NCI-H2196 (cell line): Measurements from ENCODE around the gene U2AF1.
"Not testable (repeated sequence)": the region's sequence is repeated elsewhere in the genome, so short reads cannot be mapped to it uniquely, and the experiment has no call there.

Source experiments
- DNase-seq: peaks from one replicate; lab custom pipeline; 2025; ENCODE audit not compliant: unreplicated experiment; lab: John Stamatoyannopoulos, UW

U2AF1 gene

DNA sequence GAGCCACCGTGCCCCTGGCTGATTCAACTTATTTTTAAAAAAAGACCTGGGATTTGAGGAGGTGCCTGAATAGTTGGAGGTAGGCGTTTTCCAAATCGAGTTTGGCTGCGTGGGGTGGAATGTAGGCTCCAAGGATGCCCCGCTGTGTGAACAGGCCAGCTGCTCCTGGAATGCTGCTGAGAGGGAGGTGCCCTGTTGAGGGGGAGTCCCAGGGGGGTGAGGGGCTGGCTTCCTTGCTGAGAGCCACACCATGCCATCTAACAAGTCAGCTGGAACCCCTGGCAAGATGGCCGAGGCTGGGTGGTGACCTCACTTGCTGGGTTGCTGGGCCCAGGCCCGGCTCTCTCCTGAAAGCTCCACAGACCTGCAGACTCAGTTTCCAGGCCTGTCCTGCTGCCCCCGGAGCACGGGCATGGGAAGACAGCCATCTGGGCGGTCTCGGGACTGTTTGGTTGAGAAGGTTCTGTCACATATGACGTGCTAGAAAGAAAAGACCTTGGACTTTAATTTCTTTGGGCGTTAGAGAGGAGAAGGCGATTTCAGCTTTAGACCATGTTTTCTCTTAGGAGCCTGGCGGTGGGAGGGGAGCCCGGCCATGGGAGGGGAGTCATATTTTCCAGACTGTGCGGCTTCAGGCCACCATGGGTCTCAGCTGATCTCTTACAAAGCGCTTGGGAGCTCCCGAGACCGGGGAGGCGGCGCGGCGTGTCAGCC lies 24.6 kb downstream of the U2AF1 start:
- DNase-seq = not testable (repeated sequence)

DNA sequence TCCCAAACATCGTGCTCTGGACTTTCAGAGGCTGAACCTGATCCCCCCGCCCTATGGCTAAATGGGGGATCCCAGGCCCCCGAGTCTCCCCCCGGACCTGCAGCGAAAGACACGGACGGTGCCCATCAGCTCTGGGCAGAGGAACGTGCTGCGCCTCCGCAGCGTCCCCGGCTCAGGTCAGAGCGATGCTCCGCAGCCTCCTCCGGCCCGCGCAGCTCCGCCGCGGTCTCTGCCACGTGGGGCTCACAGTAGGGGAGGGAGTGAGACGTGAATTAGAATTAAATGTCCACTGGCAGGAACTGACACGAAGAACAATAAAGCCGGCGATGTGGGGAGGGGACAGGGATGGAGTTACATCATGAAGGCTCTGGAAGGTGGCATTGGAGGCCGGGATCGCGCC lies 30.7 kb downstream of the U2AF1 start:
- DNase-seq = not testable (repeated sequence)

DNA sequence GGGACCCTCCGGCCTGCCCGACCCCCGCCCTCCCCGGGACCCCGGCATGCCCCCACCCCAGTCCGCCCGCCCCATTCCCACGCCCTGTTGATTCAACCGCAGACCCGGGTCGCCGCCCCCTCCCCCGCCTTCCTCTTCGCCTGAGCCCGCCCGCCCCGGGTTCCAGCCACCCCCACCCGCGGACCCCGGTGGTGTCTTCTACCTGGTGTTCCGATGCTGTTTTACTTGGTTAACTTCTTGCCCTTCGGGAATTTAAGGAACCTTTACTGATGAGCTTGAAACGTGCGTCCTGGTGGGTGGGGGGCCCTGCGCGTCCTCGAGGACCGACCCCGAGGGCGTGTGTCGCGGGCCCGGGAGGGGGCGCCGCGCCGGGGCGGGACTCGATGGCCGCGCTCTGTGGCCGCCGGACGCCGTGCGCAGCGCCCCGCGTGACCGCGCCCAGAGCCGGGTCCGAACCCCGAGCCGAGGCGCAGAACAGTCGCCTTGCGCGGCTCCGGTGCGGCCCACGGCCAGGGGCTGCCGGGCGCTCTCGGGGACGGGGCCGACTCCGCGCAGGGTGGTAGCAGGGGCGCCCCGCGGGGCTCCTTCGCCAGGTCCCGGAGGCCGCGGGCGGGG lies 31.2 kb downstream of the U2AF1 start:
- DNase-seq = not testable (repeated sequence)

DNA sequence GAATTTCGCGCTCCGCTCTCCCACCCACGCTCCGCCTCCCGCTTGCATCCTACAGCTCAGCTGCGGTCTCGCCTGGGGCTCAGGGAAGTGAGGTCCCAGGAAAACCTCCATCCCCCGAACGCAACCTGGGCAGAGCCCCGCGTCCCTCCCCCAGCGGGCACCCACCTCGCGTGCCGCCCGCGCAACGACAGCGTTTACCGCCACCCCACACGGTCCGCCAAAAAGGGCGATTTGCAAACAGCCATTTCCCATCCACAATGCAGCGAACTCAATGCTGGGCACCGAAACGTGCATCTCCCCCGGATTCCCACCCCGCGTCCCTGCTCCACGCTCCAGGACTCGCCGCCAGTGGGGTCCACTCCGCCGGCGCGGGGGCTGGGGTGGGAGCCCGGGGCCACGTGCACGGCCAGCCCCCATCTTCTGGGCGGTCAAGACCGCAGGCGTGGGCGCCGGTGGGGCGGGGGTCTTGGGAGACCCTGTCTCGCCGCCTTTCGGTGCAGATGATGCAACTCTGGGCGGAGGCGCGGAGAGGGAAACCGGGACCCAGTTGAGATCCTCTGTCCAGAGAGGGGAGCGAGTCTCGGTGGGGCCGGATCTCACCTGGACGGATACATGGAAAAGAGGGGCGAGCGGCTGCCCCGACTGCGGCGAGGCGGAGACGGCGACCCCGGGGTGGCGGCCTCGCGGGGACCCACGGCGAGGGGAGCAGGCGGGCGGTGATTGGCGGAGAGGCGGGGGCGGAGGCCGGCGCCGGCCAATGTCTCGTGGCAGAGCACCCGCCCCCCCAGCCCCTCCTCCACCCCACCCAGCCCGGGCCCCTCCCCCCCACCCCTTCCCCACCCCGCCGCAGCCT lies 32.0 kb downstream of the U2AF1 start, which contains the start of gene CBS:
Gene CBS (minus strand): TSS at position 666 of the 853 bp plus-strand sequence. CDS start 3,642 bp downstream, outside the sequence.
- DNase-seq = not testable (repeated sequence)

DNA sequence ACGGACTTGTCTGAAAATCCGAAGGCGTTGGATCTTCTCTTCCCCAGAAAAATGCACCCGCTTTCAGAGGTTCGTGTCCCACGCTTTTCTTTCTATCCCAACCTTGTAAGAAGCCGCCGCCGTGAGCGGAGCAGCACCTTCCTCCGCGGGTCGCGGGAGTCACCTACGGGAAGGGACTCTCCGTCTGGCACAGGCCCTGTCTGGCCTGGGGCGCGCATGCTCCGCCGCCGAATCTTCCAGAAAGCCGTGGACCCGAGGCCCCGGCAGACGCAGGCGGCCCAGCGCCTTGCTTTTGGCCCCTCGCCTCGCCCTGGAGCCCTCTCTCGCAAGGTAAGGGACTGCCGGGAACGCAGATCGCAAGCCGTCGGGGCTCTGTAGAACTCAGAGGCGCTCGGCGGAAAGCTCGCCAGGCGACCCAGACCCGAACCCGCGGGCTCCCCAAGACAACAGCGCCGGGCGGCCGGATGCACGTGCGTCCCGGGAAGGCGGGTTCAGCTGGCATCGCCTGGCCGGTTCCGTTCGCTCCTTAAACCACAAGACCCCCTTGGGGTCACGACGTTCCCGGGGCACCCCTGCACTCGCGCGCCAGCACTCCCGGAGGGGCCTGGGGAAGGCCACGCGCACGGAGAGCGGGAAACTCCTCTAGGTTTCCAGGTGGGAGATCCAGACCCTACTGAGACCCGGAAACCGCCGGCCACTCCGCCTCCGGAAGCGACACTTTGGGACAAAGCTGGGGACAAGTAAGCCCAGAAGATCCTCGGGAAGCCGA lies 32.8 kb downstream of the U2AF1 start:
- not testable (repeated sequence) for DNase-seq

DNA sequence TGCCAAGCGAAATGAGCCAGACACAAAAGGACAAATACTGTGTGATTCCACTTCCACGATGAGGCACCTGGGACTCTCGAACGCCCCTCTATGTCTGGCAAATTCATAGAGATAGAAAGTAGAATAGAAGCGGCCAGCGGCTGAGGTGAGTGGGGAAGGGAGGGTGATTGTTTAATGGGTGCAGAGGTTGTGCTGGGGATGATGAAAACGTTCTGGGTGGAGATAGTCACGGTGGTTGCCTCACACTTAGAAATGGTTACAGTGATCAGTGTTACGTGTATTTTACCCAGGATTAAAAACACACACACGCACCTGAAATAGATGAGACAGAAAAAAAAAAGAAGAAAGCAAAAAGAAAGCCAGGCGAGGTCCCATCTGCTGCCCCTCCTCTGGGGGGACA lies 34.6 kb downstream of the U2AF1 start:
- not testable (repeated sequence) for DNase-seq

DNA sequence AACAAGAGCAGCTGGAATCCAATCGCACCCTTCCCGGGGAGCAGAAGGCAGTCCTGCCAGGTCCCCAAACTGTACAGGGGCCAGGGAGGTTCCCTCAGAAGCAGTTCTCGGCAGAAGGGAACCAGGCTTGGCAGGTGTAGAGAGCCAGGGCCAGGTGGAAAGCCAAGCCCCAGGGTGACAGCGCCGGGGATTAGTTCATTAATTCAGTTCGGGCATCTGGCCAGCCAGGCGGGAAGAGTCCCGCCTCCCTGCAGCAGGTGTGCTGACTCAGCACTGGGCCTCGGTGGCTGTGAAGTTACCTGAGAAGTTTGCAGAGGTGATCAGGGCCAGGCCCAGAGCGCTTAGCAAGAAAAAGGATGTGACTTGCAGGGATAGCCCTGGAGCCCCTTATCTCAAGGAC lies 37.7 kb downstream of the U2AF1 start:
- DNase-seq = not testable (repeated sequence)

DNA sequence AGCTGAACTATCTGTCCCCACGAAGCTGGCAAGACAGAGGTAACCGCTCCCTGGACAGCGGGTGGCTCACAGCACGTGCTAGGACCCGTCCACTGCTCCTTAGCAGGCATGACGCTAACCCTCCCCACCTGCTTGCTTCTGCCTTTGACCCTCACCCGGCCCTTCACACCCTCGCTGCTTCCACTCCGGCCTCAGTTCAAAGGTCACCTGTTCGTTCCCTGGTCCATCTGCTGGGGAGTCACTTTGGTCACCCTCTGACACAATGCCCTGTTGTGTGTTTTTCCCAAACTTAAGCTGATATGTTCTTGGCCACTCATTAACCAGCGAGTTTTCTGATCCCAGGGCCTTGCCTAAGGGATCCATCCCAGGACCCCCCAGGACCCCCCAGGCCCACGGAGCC lies 39.3 kb downstream of the U2AF1 start:
- not testable (repeated sequence) for DNase-seq

DNA sequence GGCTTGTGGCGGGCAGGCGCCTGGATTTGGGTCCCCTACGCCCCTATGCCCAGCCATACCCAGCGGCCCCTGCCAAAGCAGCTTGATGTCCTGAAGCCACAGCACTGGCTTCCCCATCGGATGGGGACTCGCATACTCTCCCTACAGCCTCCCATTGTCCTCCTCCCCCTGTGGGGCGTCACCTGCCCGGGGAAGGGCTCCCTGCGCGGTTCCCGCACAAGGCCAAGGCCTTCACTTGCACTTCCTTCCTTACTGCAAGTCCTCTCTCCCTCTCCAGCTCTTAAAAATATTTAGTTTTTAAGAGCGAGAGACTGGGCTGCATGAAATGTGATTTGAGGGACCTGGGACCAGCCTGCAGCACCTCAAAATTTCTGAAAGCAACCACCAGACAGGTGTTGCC lies 40.7 kb downstream of the U2AF1 start:
- not testable (repeated sequence) for DNase-seq

DNA sequence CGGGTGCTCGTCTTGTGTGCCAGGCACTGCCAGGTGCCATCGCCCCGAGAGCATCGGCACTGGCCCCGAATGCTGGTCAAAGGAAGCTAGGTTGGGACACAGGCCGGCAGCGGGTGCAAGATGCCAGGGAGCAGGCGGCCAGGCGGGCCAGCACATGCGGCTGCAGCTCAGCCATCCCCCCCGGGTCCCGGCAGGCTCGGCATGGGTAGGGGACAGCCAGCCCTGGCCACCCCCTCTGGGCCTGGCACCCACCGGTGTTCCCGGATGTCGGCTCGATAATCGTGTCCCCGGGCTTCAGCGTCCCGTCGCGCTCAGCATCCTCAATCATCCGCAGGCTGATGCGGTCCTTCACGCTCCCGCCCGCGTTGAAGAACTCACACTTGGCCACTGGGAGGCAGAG lies 41.4 kb downstream of the U2AF1 start:
- DNase-seq = not testable (repeated sequence)

DNA sequence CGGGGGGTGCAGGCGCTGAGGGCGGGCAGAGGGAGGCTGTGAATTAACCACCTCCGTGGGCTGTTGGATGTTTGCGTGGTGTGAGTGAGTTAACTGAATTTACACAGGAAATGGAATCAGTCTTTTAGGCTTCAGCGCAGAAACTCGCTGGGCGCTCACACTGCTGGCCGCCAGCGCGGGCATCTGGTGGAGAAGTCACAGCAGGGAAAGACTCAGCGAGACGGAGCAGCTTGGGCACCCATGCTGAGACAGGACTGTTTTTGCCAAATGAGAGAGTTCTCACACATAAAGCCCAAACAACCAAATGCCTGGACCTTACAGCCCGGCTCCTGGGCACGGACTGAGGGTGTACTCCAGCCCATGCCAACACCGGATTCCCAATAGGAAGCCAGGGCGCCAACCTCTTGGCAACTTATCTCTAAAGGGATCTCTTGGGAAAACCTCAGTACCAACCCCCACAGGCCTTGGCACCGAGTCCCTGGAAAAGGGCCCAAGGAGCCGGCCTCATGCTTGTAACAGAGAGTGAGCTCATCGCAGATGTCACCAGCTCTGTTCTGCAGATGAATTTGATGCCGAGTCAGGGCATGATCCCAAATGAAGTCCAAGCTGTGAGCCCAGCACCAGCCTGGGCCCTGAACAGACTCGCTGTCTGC lies 43.0 kb downstream of the U2AF1 start:
- not testable (repeated sequence) for DNase-seq

DNA sequence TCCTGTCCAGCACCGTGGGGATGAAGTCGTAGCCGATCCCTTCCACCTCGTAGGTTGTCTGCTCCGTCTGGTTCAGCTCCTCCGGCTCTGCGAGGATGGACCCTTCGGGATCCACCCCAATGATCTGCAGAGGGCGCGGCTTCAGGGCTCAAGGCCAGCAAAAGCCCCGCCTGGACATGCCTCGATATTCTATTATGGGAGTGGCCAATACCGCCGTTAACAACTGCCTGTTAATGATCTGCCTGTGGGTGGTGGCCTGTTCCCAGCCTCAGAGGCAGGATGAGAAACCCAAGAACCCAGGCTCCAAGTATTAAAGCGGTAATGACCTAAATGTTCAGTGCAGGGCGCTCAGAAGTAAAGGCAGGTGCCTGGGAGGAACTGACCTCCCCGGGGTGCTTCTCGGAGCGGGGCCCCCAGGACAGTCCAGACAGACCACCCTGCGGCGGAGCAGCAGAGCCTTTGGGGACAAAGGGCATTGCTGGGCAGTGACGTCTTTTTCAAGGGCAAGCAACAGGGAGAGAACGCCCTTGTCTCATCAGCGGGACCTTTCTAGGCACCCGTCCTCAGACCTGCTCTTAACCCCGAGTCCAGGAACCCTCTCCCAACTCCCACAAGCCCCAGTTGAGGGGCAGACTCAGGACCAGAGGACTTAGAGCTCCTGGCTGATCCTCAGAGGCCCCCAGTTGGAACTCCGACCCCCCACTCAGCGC lies 44.3 kb downstream of the U2AF1 start:
- DNase-seq = not testable (repeated sequence)

DNA sequence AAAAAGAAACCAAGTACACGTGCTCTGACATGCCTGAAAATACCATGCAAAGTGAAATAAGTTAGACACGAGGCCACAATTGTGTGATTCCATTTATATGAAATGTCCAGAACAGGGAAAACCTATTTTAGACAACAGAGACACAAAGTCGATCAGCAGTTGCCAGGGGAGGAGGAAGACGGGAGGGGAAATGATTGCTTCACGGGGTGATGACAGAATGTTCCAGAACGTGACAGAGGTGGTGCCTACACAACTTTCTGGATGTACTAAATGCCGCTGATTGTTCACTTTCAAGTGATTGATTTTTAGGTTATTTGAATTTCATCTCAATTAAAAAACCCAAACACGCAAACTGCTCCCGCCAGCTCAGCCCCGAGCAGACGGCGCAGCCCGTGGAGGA lies 54.3 kb downstream of the U2AF1 start:
- DNase-seq = not testable (repeated sequence)

DNA sequence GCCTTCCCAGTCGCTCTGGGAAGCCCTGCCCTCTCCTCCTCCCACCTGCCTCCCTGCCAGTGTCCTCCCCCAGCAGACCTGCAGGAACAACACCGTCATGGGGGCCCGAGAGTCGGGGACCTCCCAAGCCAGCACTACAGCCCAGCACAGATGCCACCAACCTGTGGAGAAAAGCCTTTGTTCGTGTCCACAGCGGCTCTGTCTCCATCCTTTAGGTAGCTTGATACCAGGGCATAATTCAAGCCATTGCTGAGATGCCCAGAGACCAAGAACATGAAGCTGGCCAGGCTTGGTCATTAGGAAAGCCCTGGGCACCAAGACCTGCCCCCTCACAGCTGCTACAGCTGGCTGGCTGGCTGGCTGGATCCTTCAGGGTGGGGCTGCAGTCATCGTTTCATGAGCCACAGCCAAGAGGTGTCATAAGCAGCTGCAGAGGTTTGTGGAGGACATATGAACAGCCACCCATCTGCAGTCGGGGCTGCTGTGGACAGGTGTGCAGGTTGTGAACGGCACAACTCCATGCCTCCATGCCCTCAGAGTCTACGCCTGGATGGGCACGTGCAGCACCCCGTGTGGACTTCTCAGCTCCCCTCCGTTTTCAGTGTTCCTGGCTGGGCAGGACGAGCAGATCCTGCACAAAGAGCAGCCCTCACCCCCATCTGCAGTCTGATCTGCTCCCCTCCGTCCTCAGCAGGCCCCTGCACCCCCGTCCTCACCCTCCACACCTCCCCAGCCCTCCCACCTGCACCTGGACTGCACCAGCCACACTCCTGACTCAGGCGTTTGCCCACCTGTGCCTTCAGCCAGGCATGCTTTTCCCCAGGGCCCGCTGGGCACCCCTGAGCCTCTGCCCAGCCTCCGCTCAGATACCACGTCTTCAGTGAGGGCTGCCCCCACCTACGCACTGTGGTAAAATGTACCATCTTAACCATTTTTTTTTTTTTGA lies 61.2 kb downstream of the U2AF1 start:
- not testable (repeated sequence) for DNase-seq

DNA sequence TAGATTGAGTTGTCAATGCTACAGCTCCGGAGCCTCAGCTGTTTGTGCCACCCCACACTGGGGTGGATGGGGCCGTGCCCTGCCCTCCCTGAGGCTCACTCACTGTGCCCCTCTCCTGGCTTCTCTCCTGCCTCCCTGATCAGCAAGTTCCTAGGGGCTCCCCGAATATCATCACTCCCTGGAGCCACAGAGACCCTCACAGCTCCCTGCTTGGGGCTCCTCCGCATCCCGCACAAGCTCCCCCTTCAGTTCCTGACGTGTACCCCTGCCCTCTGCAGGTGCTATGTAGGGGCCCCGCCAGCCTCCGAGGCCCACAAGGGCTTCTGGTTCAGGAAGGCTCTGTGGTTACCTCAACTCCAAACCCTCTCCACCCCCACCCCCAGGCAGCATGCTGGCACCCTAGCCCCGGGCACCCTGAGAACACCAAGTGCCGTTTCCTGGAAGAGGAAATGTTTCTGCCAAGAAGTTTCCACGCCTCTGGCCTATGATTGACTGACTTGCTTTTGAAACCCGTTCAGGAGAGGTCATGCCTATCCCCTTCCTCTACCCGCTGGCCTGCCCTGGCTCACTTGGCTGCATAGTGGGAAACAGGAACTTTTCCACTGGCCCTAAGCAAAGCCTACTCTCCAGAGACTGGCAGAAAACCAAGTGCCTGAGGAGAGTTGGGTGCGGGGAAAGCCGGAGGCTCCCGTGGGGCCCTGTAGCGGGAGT lies 62.0 kb downstream of the U2AF1 start:
- not testable (repeated sequence) for DNase-seq

DNA sequence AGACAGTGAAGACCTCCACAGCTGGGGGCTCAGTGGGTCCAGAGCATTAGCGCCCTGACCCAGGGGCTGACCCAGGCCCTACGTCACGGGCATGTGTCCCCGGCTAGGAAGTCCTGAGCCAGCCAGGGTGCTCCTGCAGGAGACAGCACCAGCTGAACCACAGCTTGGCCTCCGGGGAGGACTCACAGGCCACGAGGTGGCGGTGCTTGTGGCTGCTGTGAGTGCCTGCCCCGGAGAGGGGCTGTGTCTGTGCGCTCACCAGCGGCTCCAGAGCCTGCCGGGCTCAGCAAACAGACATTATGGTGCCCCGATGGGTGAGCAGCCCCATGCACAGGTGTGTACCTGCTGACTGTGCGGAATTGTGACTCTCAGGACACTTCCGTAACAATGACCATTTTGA lies 62.8 kb downstream of the U2AF1 start:
- not testable (repeated sequence) for DNase-seq

DNA sequence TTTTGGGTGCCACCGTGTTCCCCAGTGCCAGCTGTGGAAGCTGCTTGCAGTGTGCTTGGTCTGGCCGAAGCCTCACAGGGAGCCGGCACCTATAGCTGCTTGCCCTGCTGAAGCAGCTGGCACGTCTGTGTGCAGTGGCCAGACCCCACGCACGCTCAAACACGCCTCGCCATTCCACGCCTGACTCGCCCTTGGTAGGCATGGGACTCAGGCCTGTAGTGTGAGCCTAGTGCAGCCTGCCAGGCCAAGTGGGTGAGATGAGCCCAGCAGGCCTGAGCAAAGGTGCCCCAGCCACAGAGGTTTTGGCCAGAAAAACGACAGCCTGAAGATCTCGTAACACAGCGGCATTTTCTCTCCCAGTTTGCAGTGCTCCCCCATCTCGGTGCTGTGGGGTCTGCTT lies 64.1 kb downstream of the U2AF1 start:
- DNase-seq = not testable (repeated sequence)
